Measurements from ENCODE around the gene FAM107A.

FAM107A gene

GRCh38 chr3:58609990-58610389 is 32.8 kb upstream of the FAM107A start:
- ATAC-seq, result peak; percentile 46; the same call in 1 of the 3 replicates
- TF ChIP-seq ISL1 (CRISPR knock-in tag; IDR thresholded peaks at IDR 0.05) (no peak), PPARA (CRISPR knock-in tag; IDR thresholded peaks at IDR 0.05; ENCODE audit: borderline replicate concordance) (no peak), ZFP3 (CRISPR knock-in tag; IDR thresholded peaks at IDR 0.05) (no peak), TCF4 (CRISPR knock-in tag; IDR thresholded peaks at IDR 0.05; ENCODE audit: borderline replicate concordance) (no peak), ESRRG (CRISPR knock-in tag; IDR thresholded peaks at IDR 0.05) (no peak), TOX (CRISPR knock-in tag; IDR thresholded peaks at IDR 0.05; ENCODE audit: borderline replicate concordance) (no peak), OSR1 (CRISPR knock-in tag; IDR thresholded peaks at IDR 0.05) (no peak), RARB (CRISPR knock-in tag; IDR thresholded peaks at IDR 0.05) (no peak), TSHZ2 (CRISPR knock-in tag; IDR thresholded peaks at IDR 0.05) (no peak)
- TF ChIP-seq, protein P1, sequence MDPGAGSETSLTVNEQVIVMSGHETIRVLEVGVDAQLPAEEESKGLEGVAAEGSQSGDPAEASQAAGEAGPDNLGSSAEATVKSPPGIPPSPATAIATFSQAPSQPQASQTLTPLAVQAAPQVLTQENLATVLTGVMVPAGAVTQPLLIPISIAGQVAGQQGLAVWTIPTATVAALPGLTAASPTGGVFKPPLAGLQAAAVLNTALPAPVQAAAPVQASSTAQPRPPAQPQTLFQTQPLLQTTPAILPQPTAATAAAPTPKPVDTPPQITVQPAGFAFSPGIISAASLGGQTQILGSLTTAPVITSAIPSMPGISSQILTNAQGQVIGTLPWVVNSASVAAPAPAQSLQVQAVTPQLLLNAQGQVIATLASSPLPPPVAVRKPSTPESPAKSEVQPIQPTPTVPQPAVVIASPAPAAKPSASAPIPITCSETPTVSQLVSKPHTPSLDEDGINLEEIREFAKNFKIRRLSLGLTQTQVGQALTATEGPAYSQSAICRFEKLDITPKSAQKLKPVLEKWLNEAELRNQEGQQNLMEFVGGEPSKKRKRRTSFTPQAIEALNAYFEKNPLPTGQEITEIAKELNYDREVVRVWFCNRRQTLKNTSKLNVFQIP (CRISPR knock-in tag; IDR thresholded peaks at IDR 0.05; ENCODE audit: borderline replicate concordance, low read depth), result no peak

- ATAC-seq, result peak; percentile 71
- no peak for TF ChIP-seq ARNTL (CRISPR knock-in tag; IDR thresholded peaks at IDR 0.05; ENCODE audit: borderline replicate concordance, low read depth)
- TF ChIP-seq TSHZ2 (CRISPR knock-in tag; IDR thresholded peaks at IDR 0.05), result no peak
- TF ChIP-seq PPARA (CRISPR knock-in tag; IDR thresholded peaks at IDR 0.05; ENCODE audit: borderline replicate concordance), result no peak
- TF ChIP-seq, protein P2, sequence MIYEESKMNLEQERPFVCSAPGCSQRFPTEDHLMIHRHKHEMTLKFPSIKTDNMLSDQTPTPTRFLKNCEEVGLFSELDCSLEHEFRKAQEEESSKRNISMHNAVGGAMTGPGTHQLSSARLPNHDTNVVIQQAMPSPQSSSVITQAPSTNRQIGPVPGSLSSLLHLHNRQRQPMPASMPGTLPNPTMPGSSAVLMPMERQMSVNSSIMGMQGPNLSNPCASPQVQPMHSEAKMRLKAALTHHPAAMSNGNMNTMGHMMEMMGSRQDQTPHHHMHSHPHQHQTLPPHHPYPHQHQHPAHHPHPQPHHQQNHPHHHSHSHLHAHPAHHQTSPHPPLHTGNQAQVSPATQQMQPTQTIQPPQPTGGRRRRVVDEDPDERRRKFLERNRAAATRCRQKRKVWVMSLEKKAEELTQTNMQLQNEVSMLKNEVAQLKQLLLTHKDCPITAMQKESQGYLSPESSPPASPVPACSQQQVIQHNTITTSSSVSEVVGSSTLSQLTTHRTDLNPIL (CRISPR knock-in tag; IDR thresholded peaks at IDR 0.05; ENCODE audit: low read depth), result no peak
- TF ChIP-seq ISL1 (CRISPR knock-in tag; IDR thresholded peaks at IDR 0.05), result no peak
- TF ChIP-seq TOX (CRISPR knock-in tag; IDR thresholded peaks at IDR 0.05; ENCODE audit: borderline replicate concordance), result no peak
- TF ChIP-seq ZNF70 (CRISPR knock-in tag; IDR thresholded peaks at IDR 0.05), result no peak
- no peak for TF ChIP-seq ZNF565 (CRISPR knock-in tag; conservative IDR thresholded peaks at IDR 0.05; ENCODE audit: low read depth)
- TF ChIP-seq BACH2 (CRISPR knock-in tag; IDR thresholded peaks at IDR 0.05; ENCODE audit: borderline replicate concordance), result no peak
- no peak for TF ChIP-seq ESRRG (CRISPR knock-in tag; IDR thresholded peaks at IDR 0.05)
Observed at GRCh38 chr3:58608648-58609047, 31.5 kb upstream of the FAM107A start.

DNA sequence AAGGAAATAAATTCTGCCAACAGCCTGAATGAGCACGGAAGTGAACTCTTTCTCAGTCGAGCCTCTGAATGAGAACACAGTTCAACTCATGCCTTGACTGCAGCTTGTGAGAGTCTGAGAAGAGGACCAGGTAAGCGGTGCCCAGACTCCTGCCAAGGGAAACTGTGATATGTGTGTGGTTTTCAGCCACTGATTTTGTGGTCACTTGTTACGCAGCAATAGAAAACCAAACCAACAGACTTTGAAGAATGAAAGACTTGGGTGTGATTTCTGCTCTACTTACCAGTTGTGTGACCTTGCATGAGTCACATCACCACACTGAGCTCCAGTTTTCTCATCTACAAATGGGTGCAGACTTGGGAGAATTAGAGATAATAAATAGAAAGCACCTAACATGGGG is 30.6 kb upstream of the FAM107A start:
- TF ChIP-seq OSR1 (CRISPR knock-in tag; IDR thresholded peaks at IDR 0.05) (no peak), ARNTL (CRISPR knock-in tag; IDR thresholded peaks at IDR 0.05; ENCODE audit: borderline replicate concordance, low read depth) (no peak), RARB (CRISPR knock-in tag; IDR thresholded peaks at IDR 0.05) (no peak), TOX (CRISPR knock-in tag; IDR thresholded peaks at IDR 0.05; ENCODE audit: borderline replicate concordance) (no peak), SNAI2 (CRISPR knock-in tag; IDR thresholded peaks at IDR 0.05) (no peak), ESRRG (CRISPR knock-in tag; IDR thresholded peaks at IDR 0.05) (no peak), ISL1 (CRISPR knock-in tag; IDR thresholded peaks at IDR 0.05) (no peak), TSHZ2 (CRISPR knock-in tag; IDR thresholded peaks at IDR 0.05) (no peak), ZFP3 (CRISPR knock-in tag; IDR thresholded peaks at IDR 0.05) (no peak), BACH2 (CRISPR knock-in tag; IDR thresholded peaks at IDR 0.05; ENCODE audit: borderline replicate concordance) (no peak), PPARA (CRISPR knock-in tag; IDR thresholded peaks at IDR 0.05; ENCODE audit: borderline replicate concordance) (no peak), TCF4 (CRISPR knock-in tag; IDR thresholded peaks at IDR 0.05; ENCODE audit: borderline replicate concordance) (no peak)
- TF ChIP-seq, protein P1 (CRISPR knock-in tag; IDR thresholded peaks at IDR 0.05; ENCODE audit: borderline replicate concordance, low read depth), result no peak
- no peak for ATAC-seq

All from SK-N-SH treated with all-trans-retinoic acid at 6 μM for 48 hours (cell line).